OCI-LY7 (cell line): ENCODE data around the gene CEP95. TPM values are rescaled to one million over a fixed set of nuclear protein-coding genes. Genes with fewer than 3 reads are reported as not detected.

Experiments used
- BruUV-seq: library from RNA; stranded (reverse); fragments of 400-500 nt; replicated peaks from 2 replicates; lab custom pipeline; 2021; lab: Mats Ljungman, UMichigan
- CTCF ChIA-PET: fragments of 300-600 bp; sonication (Branson Sonifier 250); formaldehyde crosslinking; loops from one replicate; lab custom pipeline; 2022; ENCODE audit warnings: antibody characterized with exemption; ENCODE audit not compliant: unreplicated experiment; lab: Charles Lee
- POLR2A ChIA-PET: fragments of 300-600 bp; sonication (Branson Sonifier 250); formaldehyde crosslinking; loops from one replicate; lab custom pipeline; 2022; ENCODE audit warnings: antibody characterized with exemption; lab: Charles Lee
- DNase-seq: peaks from one replicate; pipeline ENCODE4 v3.0.0-alpha.2; 2015; ENCODE audit warnings: low spot score
- H2AFZ ChIP-seq: fragments of 200-600 bp; sonication (generic), shearing (Covaris generic); 2 replicates; pipeline ENCODE4 v1.6.1; 2014; ENCODE audit warnings: mild to moderate bottlenecking, antibody characterized with exemption, low read length, moderate library complexity
- H3K27ac ChIP-seq: fragments of 200-600 bp; sonication (generic); 2 replicates; pipeline ENCODE4 v1.5.1; 2014; ENCODE audit warnings: mixed run types, low read depth, mild to moderate bottlenecking, moderate library complexity, low read length, inconsistent platforms; ENCODE audit not compliant: poor library complexity, severe bottlenecking
- H3K36me3 ChIP-seq: fragments of 200-600 bp; sonication (generic); 2 replicates; pipeline ENCODE4 v1.6.1; 2014; ENCODE audit warnings: mild to moderate bottlenecking, antibody characterized with exemption, low read length, moderate library complexity, mixed read lengths; ENCODE audit not compliant: insufficient read depth
- H3K4me1 ChIP-seq: fragments of 200-600 bp; sonication (generic); 2 replicates; pipeline ENCODE4 v1.5.1; 2014; ENCODE audit warnings: mild to moderate bottlenecking, low read length; ENCODE audit not compliant: insufficient read depth, poor library complexity, severe bottlenecking
- H3K4me2 ChIP-seq: fragments of 200-600 bp; sonication (generic); 2 replicates; pipeline ENCODE4 v1.6.1; 2014; ENCODE audit warnings: mild to moderate bottlenecking, low read length
- H3K4me3 ChIP-seq: fragments of 200-600 bp; sonication (generic); 2 replicates; pipeline ENCODE4 v1.5.1; 2014; ENCODE audit warnings: mild to moderate bottlenecking, low read depth, low read length; ENCODE audit not compliant: poor library complexity, severe bottlenecking
- H3K79me2 ChIP-seq: fragments of 200-600 bp; sonication (generic); 2 replicates; pipeline ENCODE4 v1.6.1; 2016; ENCODE audit warnings: low read depth, mild to moderate bottlenecking, low read length, moderate library complexity, mixed read lengths; ENCODE audit not compliant: insufficient read depth
- H3K9me2 ChIP-seq: fragments of 200-600 bp; sonication (generic); 2 replicates; pipeline ENCODE4 v1.6.1; 2016; ENCODE audit warnings: mild to moderate bottlenecking, low read length, mixed read lengths; ENCODE audit not compliant: insufficient read depth
- H3K9me3 ChIP-seq: fragments of 200-600 bp; sonication (generic); 2 replicates; pipeline ENCODE4 v1.6.1; 2014; ENCODE audit warnings: mild to moderate bottlenecking, mixed run types, low read length, mixed read lengths
- H4K20me1 ChIP-seq: fragments of 200-600 bp; sonication (generic); 2 replicates; pipeline ENCODE4 v1.6.1; 2014; ENCODE audit warnings: mild to moderate bottlenecking, antibody characterized with exemption, low read length, moderate library complexity, mixed read lengths; ENCODE audit not compliant: insufficient read depth
- EZH2phosphoT487 ChIP-seq: fragments of 200-600 bp; sonication (generic); IDR thresholded peaks from 2 replicates; pipeline ENCODE4 v1.6.1; 2018; ENCODE audit warnings: low read depth, borderline replicate concordance, mild to moderate bottlenecking, mixed run types, antibody characterized with exemption, low read length, moderate library complexity, mixed read lengths
- intact Hi-C: fragments of 100-400 bp; cut with micrococcal nuclease; formaldehyde crosslinking; loops from one replicate; pipeline ENCODE4 v1.10.0; 2022; ENCODE audit not compliant: unreplicated experiment
- total RNA-seq, 2 experiments: library from RNA; depleted of rRNA in 1 of 2; stranded (reverse); fragments of >200 nt in 1 of 2; shearing (Covaris generic) in 1 of 2; gene quantifications; 2 replicates each; pipeline ENCODE4 v1.2.3, GENCODE V29; 2014 to 2022
- TF ChIP-seq, protein P1 (sequence below): fragments of 200-600 bp; sonication (generic); conservative IDR thresholded peaks from 2 replicates; pipeline ENCODE4 v1.5.1; 2014; ENCODE audit warnings: mild to moderate bottlenecking, antibody characterized with exemption, low read length, moderate library complexity, mixed read lengths

The CEP95 gene
- total RNA-seq, 2 experiments from 2014 or later: 62.7 to 89.6 TPM

- Histone ChIP-seq H3K27ac (no peak overlapping the region), H3K79me2 (peaks cover 1% of the 10 kb centered on the region; the same call in 1 of the 2 replicates), H2AFZ (no peak overlapping the region), H3K4me3 (no peak overlapping the region), H3K36me3 (peaks cover 100% of the 10 kb centered on the region), H4K20me1 (no peaks in the 10 kb centered on the region), H3K4me2 (no peak overlapping the region), H3K9me3 (no peaks in the 10 kb centered on the region), H3K9me2 (no peaks in the 10 kb centered on the region), H3K4me1 (no peaks in the 10 kb centered on the region)
- CTCF ChIA-PET: interaction anchor here (0.6 kb wide), 1 partner anchor 16 kb away, joined by 4 read pairs; no protein-coding TSS in a partner anchor
- intact Hi-C loops: no loop called here
- no peak for TF ChIP-seq EZH2phosphoT487
- TF ChIP-seq, protein P1, sequence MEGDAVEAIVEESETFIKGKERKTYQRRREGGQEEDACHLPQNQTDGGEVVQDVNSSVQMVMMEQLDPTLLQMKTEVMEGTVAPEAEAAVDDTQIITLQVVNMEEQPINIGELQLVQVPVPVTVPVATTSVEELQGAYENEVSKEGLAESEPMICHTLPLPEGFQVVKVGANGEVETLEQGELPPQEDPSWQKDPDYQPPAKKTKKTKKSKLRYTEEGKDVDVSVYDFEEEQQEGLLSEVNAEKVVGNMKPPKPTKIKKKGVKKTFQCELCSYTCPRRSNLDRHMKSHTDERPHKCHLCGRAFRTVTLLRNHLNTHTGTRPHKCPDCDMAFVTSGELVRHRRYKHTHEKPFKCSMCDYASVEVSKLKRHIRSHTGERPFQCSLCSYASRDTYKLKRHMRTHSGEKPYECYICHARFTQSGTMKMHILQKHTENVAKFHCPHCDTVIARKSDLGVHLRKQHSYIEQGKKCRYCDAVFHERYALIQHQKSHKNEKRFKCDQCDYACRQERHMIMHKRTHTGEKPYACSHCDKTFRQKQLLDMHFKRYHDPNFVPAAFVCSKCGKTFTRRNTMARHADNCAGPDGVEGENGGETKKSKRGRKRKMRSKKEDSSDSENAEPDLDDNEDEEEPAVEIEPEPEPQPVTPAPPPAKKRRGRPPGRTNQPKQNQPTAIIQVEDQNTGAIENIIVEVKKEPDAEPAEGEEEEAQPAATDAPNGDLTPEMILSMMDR: no peak
- BruUV-seq: no TSS peak
- POLR2A ChIA-PET: interaction anchor here (0.6 to 0.8 kb wide), 3 partner anchors 23 to 73 kb away, joined by 3 read pairs; partner anchors contain the start of gene POLG2
- no peak for DNase-seq
Measured at GRCh38 chr17:64519601-64520000, 12.8 kb downstream of the CEP95 start.

DNA sequence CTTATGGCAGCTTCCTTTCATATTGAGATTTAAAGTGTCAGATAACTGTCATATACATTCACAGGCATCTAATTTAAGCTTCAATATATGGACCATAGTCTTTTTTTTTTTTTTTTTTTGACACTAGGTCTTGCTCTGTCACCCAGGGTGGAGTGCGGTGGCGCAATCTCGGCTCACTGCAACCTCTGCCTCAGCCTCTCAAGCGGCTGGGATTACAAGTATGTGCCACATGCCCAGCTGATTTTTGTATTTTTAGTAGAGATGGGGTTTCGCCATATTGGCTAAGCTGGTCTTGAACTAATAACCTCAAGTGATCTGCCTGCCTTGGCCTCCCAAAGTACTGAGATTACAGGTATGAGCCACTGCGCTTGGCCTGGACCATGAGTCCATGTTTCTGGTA is 13.6 kb downstream of the CEP95 start:
- no peaks in the 10 kb centered on the region for H3K9me2 ChIP-seq
- no peak overlapping the region for H2AFZ ChIP-seq
- no peaks in the 10 kb centered on the region for H3K4me1 ChIP-seq
- TF ChIP-seq, protein P1: no peak
- TF ChIP-seq EZH2phosphoT487: no peak
- intact Hi-C loops: no loop called here
- no peak for DNase-seq
- CTCF ChIA-PET: interaction anchor here (0.6 kb wide), 1 partner anchor 15 kb away, joined by 4 read pairs; no protein-coding TSS in a partner anchor
- peaks cover 100% of the 10 kb centered on the region for H3K36me3 ChIP-seq
- H3K27ac ChIP-seq: no peak overlapping the region
- no TSS peak for BruUV-seq
- H3K9me3 ChIP-seq: no peaks in the 10 kb centered on the region
- no peak overlapping the region for H3K4me3 ChIP-seq
- H4K20me1 ChIP-seq: no peaks in the 10 kb centered on the region
- H3K79me2 ChIP-seq: no peaks in the 10 kb centered on the region
- POLR2A ChIA-PET: interaction anchor here (0.7 to 0.8 kb wide), 2 partner anchors 24 to 73 kb away, joined by 3 read pairs; partner anchors contain the start of gene POLG2
- no peak overlapping the region for H3K4me2 ChIP-seq

- no peak overlapping the region for H3K4me3 ChIP-seq
- peaks cover 100% of the 10 kb centered on the region for H3K36me3 ChIP-seq
- no peak overlapping the region for H2AFZ ChIP-seq
- POLR2A ChIA-PET: no interaction called here
- no peak overlapping the region for H3K4me2 ChIP-seq
- no peaks in the 10 kb centered on the region for H3K4me1 ChIP-seq
- no peak overlapping the region for H3K27ac ChIP-seq
- H3K9me2 ChIP-seq: no peaks in the 10 kb centered on the region
- intact Hi-C loops: no loop called here
- no peak for DNase-seq
- H4K20me1 ChIP-seq: no peaks in the 10 kb centered on the region
- TF ChIP-seq, protein P1: no peak
- no peak for TF ChIP-seq EZH2phosphoT487
- CTCF ChIA-PET: no interaction called here
- no peaks in the 10 kb centered on the region for H3K9me3 ChIP-seq
- BruUV-seq: no TSS peak
- H3K79me2 ChIP-seq: no peaks in the 10 kb centered on the region
Measured at GRCh38 chr17:64527914-64528313, 21.1 kb downstream of the CEP95 start.
